Measurements from ENCODE around the gene CHPF2.

The CHPF2 gene

DNA sequence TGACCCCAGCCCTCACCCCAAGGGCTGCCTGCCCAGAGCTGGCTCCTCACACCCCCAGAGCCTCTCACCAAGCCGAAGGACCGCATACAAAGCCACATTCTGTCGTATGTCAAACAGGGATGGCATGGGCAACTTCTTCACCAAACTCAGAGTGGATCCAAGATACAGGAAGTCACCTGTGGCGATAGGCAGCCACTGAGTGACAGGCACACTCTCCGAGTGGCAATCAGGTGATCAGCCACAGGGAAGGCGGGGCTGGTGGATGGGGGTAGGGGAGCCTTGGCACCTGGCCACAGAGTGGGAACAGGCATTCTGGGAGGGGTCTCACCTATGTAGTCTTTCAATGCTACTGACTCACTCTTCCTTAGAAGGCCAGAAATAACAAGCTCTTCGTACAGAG is 38.1 kb upstream of the CHPF2 start:
- H3K9ac ChIP-seq (ENCODE audit: low read length) = no peak overlapping the region
- no peak overlapping the region for H3K27ac ChIP-seq (ENCODE audit: low read depth, low read length)
- no peaks in the 10 kb centered on the region for H3K36me3 ChIP-seq (ENCODE audit: control insufficient read depth, insufficient read depth, low read length)
- H3K4me3 ChIP-seq (ENCODE audit: low read depth, low read length) = no peak overlapping the region
- peaks cover 51% of the 10 kb centered on the region for H3K27me3 ChIP-seq (ENCODE audit: control insufficient read depth, insufficient read depth, low read length)
- H3K9me3 ChIP-seq (ENCODE audit: control insufficient read depth, insufficient read depth, low read depth, low read length) = no peaks in the 10 kb centered on the region
- H3K4me1 ChIP-seq (ENCODE audit: control insufficient read depth, insufficient read depth, low read length) = peaks cover 2% of the 10 kb centered on the region; the same call in 1 of the 2 replicates

DNA sequence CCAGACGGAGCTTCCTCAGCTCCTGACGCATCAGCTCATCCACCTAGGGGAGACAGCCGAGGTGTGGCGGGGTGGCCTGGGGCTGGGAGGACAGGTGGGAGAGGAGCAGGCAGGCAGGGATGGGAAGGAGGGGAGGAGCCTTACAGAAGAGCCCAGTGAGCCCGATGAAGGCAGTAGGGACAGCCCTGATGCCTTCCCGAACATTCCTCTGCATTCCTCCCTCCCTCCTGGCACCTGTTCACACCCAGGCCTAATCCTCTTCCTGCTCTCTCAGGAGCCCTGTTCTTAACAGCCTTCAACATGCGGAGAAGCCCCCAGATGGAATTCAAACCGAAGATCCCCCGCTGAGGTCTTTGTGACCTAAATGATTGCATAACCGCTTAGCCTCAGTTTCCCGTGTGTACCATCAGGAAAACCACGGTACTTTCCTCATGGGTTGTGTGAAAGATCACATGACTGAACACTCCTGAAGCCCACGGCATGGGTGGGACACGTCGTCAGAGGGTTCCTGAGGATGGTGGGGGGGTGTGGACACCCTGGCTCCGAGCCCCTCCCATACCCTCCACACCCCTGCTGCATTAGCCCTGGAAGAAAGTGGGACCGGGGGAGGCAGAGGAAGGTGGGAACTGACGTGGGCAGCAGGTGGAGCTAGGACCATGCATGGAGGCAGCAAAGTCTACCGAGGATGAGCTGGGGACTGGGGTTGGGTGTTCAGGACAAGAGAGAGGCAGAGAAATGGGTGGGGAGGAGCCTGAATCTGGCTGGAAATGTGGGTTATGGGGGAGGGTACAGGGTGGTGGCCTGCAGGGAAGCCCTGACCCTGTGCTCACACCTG is 36.5 kb upstream of the CHPF2 start:
- H3K9ac ChIP-seq (ENCODE audit: low read length) = no peak overlapping the region
- H3K27ac ChIP-seq (ENCODE audit: low read depth, low read length) = no peak overlapping the region
- peaks cover 14% of the 10 kb centered on the region for H3K4me1 ChIP-seq (ENCODE audit: control insufficient read depth, insufficient read depth, low read length)
- no peaks in the 10 kb centered on the region for H3K36me3 ChIP-seq (ENCODE audit: control insufficient read depth, insufficient read depth, low read length)
- H3K4me3 ChIP-seq (ENCODE audit: low read depth, low read length) = no peak overlapping the region
- H3K27me3 ChIP-seq (ENCODE audit: control insufficient read depth, insufficient read depth, low read length) = peaks cover 40% of the 10 kb centered on the region
- no peaks in the 10 kb centered on the region for H3K9me3 ChIP-seq (ENCODE audit: control insufficient read depth, insufficient read depth, low read depth, low read length)

DNA sequence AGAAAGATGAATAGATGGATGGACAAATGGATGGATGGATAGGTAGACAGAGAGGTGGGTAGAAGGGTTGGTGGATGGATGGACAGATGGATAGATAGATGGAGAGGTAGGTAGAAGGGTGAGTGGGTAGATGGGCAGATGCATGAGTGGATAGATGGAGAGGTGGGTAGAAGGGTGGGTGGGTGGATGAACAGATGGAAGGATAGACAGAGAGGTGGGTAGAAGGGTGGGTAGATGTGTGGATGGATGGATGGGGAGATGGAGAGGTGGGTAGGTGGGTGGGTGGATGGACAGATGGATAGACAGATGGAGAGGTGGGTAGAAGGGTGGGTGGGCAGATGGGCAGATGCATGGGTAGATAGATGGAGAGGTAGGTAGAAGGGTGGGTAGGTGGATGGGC is 34.4 kb upstream of the CHPF2 start:
- no peaks in the 10 kb centered on the region for H3K36me3 ChIP-seq (ENCODE audit: control insufficient read depth, insufficient read depth, low read length)
- no peak overlapping the region for H3K4me3 ChIP-seq (ENCODE audit: low read depth, low read length)
- peaks cover 38% of the 10 kb centered on the region for H3K27me3 ChIP-seq (ENCODE audit: control insufficient read depth, insufficient read depth, low read length)
- no peak overlapping the region for H3K27ac ChIP-seq (ENCODE audit: low read depth, low read length)
- H3K9me3 ChIP-seq (ENCODE audit: control insufficient read depth, insufficient read depth, low read depth, low read length) = no peaks in the 10 kb centered on the region
- H3K9ac ChIP-seq (ENCODE audit: low read length) = no peak overlapping the region
- peaks cover 14% of the 10 kb centered on the region for H3K4me1 ChIP-seq (ENCODE audit: control insufficient read depth, insufficient read depth, low read length)

DNA sequence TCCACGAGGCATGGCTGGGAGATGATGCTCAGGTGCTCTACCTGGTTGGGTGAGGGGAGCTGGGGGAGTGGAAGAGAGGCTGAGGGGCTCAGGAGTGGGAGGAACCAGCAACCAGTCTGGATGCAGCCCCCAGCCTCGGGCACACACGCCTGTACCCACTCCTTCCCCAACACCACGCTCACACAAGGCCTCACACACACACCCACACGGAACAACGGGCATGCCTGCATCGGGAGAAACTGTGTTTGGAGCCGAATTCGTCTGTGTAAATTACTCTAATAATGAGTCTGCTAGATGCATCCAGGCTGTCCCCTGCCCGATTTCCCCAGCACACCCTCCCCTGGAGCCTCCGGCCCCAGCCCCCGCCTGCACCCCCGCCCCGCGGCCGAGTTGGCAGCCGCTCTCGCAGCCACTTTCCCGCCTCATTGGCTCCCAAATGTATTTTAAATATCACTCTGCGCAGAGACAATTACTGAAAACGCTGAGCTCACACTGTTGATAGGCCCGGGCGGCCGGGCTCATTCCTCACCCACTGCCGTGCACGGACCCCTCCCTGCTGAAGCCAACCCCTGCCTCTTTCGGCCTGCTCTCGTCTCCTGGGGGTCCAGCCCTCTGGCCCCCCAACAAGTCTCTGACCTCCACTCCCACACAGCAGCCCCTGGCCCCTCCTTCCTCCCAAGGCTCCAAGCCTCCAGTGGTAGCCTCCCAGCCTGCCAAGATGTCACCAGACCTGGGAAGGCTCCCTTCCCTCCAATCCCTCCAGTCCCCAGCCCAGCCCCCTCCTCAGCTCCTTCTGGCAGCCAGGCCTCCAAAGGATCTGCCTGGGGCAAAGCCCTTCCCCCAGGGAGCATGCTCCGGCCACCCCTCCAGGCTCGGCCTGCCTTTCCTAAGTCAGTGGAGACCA is 33.1 kb upstream of the CHPF2 start:
- Histone ChIP-seq H3K9ac (ENCODE audit: low read length) (no peak overlapping the region), H3K27ac (ENCODE audit: low read depth, low read length) (no peak overlapping the region), H3K27me3 (ENCODE audit: control insufficient read depth, insufficient read depth, low read length) (peaks cover 41% of the 10 kb centered on the region), H3K9me3 (ENCODE audit: control insufficient read depth, insufficient read depth, low read depth, low read length) (no peaks in the 10 kb centered on the region), H3K36me3 (ENCODE audit: control insufficient read depth, insufficient read depth, low read length) (no peaks in the 10 kb centered on the region), H3K4me1 (ENCODE audit: control insufficient read depth, insufficient read depth, low read length) (peaks cover 14% of the 10 kb centered on the region), H3K4me3 (ENCODE audit: low read depth, low read length) (no peak overlapping the region)

- Histone ChIP-seq H3K36me3 (ENCODE audit: control insufficient read depth, insufficient read depth, low read length) (no peaks in the 10 kb centered on the region), H3K9ac (ENCODE audit: low read length) (no peak overlapping the region), H3K4me3 (ENCODE audit: low read depth, low read length) (no peak overlapping the region), H3K27ac (ENCODE audit: low read depth, low read length) (no peak overlapping the region), H3K27me3 (ENCODE audit: control insufficient read depth, insufficient read depth, low read length) (peaks cover 39% of the 10 kb centered on the region), H3K4me1 (ENCODE audit: control insufficient read depth, insufficient read depth, low read length) (peaks cover 14% of the 10 kb centered on the region), H3K9me3 (ENCODE audit: control insufficient read depth, insufficient read depth, low read depth, low read length) (no peaks in the 10 kb centered on the region)
These were observed 30.9 kb upstream of the CHPF2 start for GRCh38 chr7:151201344-151201743.

DNA sequence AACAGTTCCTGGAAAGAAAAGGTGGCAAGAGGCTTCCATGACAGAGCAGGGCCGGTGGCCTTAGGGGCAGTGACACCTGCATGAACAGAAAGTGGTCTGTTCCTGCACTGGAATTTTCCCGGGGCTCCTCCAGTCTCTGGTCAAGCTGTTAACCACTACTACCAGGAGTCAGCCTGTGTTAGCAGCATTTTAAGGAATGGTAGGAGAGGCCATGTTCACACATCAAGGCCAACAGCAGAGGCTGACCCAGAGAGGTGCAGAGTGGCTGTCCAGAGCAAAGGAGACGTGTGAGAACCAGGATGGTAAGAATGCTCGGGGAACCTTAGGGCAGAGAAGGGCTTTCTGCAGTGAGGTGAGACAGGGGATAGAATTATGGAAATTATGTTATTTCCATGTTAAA is 30.5 kb upstream of the CHPF2 start:
- no peak overlapping the region for H3K27ac ChIP-seq (ENCODE audit: low read depth, low read length)
- H3K9me3 ChIP-seq (ENCODE audit: control insufficient read depth, insufficient read depth, low read depth, low read length) = no peaks in the 10 kb centered on the region
- H3K36me3 ChIP-seq (ENCODE audit: control insufficient read depth, insufficient read depth, low read length) = no peaks in the 10 kb centered on the region
- no peak overlapping the region for H3K9ac ChIP-seq (ENCODE audit: low read length)
- H3K4me1 ChIP-seq (ENCODE audit: control insufficient read depth, insufficient read depth, low read length) = peaks cover 14% of the 10 kb centered on the region
- peaks cover 34% of the 10 kb centered on the region for H3K27me3 ChIP-seq (ENCODE audit: control insufficient read depth, insufficient read depth, low read length)
- no peak overlapping the region for H3K4me3 ChIP-seq (ENCODE audit: low read depth, low read length)

GRCh38 chr7:151202836-151203235 is 29.4 kb upstream of the CHPF2 start:
- Histone ChIP-seq H3K27me3 (ENCODE audit: control insufficient read depth, insufficient read depth, low read length) (peaks cover 31% of the 10 kb centered on the region), H3K36me3 (ENCODE audit: control insufficient read depth, insufficient read depth, low read length) (no peaks in the 10 kb centered on the region), H3K9me3 (ENCODE audit: control insufficient read depth, insufficient read depth, low read depth, low read length) (no peaks in the 10 kb centered on the region), H3K9ac (ENCODE audit: low read length) (no peak overlapping the region), H3K4me3 (ENCODE audit: low read depth, low read length) (no peak overlapping the region), H3K27ac (ENCODE audit: low read depth, low read length) (no peak overlapping the region), H3K4me1 (ENCODE audit: control insufficient read depth, insufficient read depth, low read length) (peaks cover 14% of the 10 kb centered on the region)

DNA sequence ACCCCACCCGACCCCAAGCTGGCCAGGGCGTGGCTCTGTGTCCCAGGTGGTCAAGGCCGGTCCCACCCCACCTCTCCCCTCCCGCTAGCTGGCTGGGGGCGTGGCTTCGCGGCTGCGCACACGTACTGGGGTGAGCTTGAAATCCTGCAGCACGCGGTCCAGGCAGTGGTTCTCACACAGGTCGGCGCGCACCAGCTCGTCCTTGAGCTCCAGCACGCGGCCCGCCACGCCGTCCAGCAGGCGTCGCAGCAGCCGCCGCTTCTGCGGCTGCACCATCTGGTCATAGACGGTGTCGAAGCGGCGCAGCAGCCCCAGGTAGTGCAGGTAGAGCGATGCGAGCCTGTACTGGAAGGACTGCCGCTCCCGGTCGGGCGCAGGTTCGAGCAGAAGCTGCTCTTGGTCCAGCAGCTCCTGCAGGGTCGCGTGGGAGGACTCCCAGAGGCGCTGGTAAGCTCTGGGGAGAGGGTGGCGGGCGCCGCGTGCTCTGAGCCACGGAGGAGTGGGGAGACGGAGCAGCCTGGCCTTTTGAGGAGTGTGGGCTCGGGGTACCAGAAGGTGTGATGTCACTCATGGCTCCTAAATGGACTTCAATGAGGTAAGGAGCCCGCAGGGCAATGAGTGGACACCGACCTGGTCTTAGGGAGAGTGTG is 27.8 kb upstream of the CHPF2 start:
- Histone ChIP-seq H3K4me1 (ENCODE audit: control insufficient read depth, insufficient read depth, low read length) (peaks cover 8% of the 10 kb centered on the region), H3K9ac (ENCODE audit: low read length) (no peak overlapping the region), H3K36me3 (ENCODE audit: control insufficient read depth, insufficient read depth, low read length) (no peaks in the 10 kb centered on the region), H3K27me3 (ENCODE audit: control insufficient read depth, insufficient read depth, low read length) (peaks cover 22% of the 10 kb centered on the region), H3K4me3 (ENCODE audit: low read depth, low read length) (no peak overlapping the region), H3K9me3 (ENCODE audit: control insufficient read depth, insufficient read depth, low read depth, low read length) (no peaks in the 10 kb centered on the region), H3K27ac (ENCODE audit: low read depth, low read length) (no peak overlapping the region)

- no peak overlapping the region for H3K27ac ChIP-seq (ENCODE audit: low read depth, low read length)
- H3K9ac ChIP-seq (ENCODE audit: low read length) = no peak overlapping the region
- H3K4me1 ChIP-seq (ENCODE audit: control insufficient read depth, insufficient read depth, low read length) = 0 out of 2 replicates have a peak, but pooled peaks cover under 1% of the 10 kb centered on the region
- H3K27me3 ChIP-seq (ENCODE audit: control insufficient read depth, insufficient read depth, low read length) = peaks cover 22% of the 10 kb centered on the region
- no peaks in the 10 kb centered on the region for H3K36me3 ChIP-seq (ENCODE audit: control insufficient read depth, insufficient read depth, low read length)
- no peaks in the 10 kb centered on the region for H3K9me3 ChIP-seq (ENCODE audit: control insufficient read depth, insufficient read depth, low read depth, low read length)
- no peak overlapping the region for H3K4me3 ChIP-seq (ENCODE audit: low read depth, low read length)
These were observed 26.6 kb upstream of the CHPF2 start for GRCh38 chr7:151205730-151206129.

DNA sequence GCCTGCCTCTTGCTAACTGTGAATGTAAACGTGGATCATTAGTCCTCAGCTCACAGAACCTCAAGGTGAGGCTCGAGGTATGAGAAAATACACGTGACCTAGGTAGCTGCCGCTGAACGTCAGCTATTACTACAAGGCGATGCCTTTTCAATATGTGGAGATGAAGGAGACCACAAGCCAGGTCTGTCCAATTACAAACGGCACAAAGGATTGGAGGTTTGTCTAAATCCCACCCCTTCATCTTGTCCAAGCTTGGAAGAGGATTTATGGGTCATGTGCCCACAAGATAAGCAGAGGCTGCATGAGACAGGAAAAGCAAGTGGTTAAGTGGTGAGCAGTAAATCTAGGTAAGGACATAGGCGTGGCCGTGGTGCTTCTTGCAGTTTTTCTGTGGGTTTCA is 25.4 kb upstream of the CHPF2 start:
- peaks cover 22% of the 10 kb centered on the region for H3K27me3 ChIP-seq (ENCODE audit: control insufficient read depth, insufficient read depth, low read length)
- H3K27ac ChIP-seq (ENCODE audit: low read depth, low read length) = no peak overlapping the region
- 0 out of 2 replicates have a peak, but pooled peaks cover 4% of the 10 kb centered on the region for H3K4me1 ChIP-seq (ENCODE audit: control insufficient read depth, insufficient read depth, low read length)
- no peak overlapping the region for H3K9ac ChIP-seq (ENCODE audit: low read length)
- no peaks in the 10 kb centered on the region for H3K9me3 ChIP-seq (ENCODE audit: control insufficient read depth, insufficient read depth, low read depth, low read length)
- H3K36me3 ChIP-seq (ENCODE audit: control insufficient read depth, insufficient read depth, low read length) = 0 out of 2 replicates have a peak, but pooled peaks cover under 1% of the 10 kb centered on the region
- H3K4me3 ChIP-seq (ENCODE audit: low read depth, low read length) = no peak overlapping the region

All from HUES6 (cell line).